AG04450 (cell line): Measurements from ENCODE around the gene SCGB1D1. TPM values are rescaled to one million over a fixed set of nuclear protein-coding genes. Genes with fewer than 3 reads are reported as not detected.

Experiments used
- CTCF ChIA-PET: fragments of 300-600, 350-600 bp; formaldehyde crosslinking; extraction: SDS; loops from one replicate; lab custom pipeline; 2022; ENCODE audit warnings: antibody characterized with exemption, inconsistent platforms; lab: Charles Lee
- POLR2A ChIA-PET: fragments of 350-600 bp; formaldehyde crosslinking; extraction: SDS; loops from one replicate; lab custom pipeline; 2021; ENCODE audit warnings: antibody characterized with exemption, inconsistent platforms; lab: Yijun Ruan, JAX
- DNase-seq: peaks from one replicate; pipeline ENCODE4 v3.0.0-alpha.2; 2011; ENCODE audit warnings: low read depth, low spot score
- H3K27ac ChIP-seq: one replicate; pipeline ENCODE4 v1.5.1; 2012; ENCODE audit warnings: low read depth, low read length, control low read depth
- H3K27me3 ChIP-seq: one replicate; pipeline ENCODE4 v1.6.0; 2012; ENCODE audit warnings: low read length; ENCODE audit not compliant: control insufficient read depth, insufficient read depth
- H3K4me3 ChIP-seq: 2 replicates; pipeline ENCODE4 v1.5.1; 2011; ENCODE audit warnings: mild to moderate bottlenecking, low read depth, low read length, control low read depth
- H3K9me3 ChIP-seq: 2 replicates; pipeline ENCODE4 v1.5.1; 2012; ENCODE audit warnings: low read length; ENCODE audit not compliant: control insufficient read depth, insufficient read depth
- polyA minus RNA-seq: library from RNA; depleted of rRNA, polyadenylated mRNA; stranded (reverse); fragments of >200 nt; gene quantifications from 2 replicates; pipeline ENCODE4 v1.2.3, GENCODE V29; 2011; rRNA and poly(A)+ RNA removed
- polyA plus RNA-seq: library from polyadenylated mRNA; depleted of rRNA; stranded (reverse); fragments of >200 nt; gene quantifications from 2 replicates; pipeline ENCODE4 v1.2.3, GENCODE V29; 2011; rRNA removed
- TF ChIP-seq, protein P1 (sequence below): IDR thresholded peaks from 2 replicates; pipeline ENCODE4 v1.5.1; 2011; ENCODE audit warnings: low read depth, low read length, control low read depth, inconsistent platforms

Gene SCGB1D1, protein sequence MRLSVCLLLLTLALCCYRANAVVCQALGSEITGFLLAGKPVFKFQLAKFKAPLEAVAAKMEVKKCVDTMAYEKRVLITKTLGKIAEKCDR
- not detected in 2 replicates for polyA plus RNA-seq
- polyA minus RNA-seq: not detected in 2 replicates

DNA sequence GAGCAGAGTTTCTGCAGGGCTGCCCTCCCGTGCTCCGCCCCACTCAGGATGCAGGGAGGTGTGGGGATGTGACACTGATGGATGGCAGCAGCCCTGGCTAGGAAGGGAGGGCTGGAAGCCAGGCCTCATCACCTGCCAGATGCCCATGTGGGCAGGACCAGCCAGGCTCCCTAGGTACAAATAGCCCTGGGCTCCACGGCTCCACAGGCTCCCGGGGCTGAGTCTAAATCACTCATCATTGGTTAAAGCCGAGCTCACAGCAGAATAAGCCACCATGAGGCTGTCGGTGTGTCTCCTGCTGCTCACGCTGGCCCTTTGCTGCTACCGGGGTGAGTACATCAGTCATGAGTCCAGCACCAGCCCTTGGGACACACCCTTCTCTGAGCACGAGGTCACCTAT is at the start of gene SCGB1D1:
SCGB1D1 (plus strand) TSS at position 206 of the 400 bp plus-strand sequence; CDS start at position 275, 69 bp downstream.
- TF ChIP-seq, protein P1, sequence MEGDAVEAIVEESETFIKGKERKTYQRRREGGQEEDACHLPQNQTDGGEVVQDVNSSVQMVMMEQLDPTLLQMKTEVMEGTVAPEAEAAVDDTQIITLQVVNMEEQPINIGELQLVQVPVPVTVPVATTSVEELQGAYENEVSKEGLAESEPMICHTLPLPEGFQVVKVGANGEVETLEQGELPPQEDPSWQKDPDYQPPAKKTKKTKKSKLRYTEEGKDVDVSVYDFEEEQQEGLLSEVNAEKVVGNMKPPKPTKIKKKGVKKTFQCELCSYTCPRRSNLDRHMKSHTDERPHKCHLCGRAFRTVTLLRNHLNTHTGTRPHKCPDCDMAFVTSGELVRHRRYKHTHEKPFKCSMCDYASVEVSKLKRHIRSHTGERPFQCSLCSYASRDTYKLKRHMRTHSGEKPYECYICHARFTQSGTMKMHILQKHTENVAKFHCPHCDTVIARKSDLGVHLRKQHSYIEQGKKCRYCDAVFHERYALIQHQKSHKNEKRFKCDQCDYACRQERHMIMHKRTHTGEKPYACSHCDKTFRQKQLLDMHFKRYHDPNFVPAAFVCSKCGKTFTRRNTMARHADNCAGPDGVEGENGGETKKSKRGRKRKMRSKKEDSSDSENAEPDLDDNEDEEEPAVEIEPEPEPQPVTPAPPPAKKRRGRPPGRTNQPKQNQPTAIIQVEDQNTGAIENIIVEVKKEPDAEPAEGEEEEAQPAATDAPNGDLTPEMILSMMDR: no peak
- no peak within 1 kb of the TSS for H3K27ac ChIP-seq
- CTCF ChIA-PET: no interaction called here
- peaks cover 9% of the 10 kb centered on the region for H3K27me3 ChIP-seq
- no peak for DNase-seq
- no peaks in the 10 kb centered on the region for H3K9me3 ChIP-seq
- POLR2A ChIA-PET: no interaction called here
- no peak within 1 kb of the TSS for H3K4me3 ChIP-seq

DNA sequence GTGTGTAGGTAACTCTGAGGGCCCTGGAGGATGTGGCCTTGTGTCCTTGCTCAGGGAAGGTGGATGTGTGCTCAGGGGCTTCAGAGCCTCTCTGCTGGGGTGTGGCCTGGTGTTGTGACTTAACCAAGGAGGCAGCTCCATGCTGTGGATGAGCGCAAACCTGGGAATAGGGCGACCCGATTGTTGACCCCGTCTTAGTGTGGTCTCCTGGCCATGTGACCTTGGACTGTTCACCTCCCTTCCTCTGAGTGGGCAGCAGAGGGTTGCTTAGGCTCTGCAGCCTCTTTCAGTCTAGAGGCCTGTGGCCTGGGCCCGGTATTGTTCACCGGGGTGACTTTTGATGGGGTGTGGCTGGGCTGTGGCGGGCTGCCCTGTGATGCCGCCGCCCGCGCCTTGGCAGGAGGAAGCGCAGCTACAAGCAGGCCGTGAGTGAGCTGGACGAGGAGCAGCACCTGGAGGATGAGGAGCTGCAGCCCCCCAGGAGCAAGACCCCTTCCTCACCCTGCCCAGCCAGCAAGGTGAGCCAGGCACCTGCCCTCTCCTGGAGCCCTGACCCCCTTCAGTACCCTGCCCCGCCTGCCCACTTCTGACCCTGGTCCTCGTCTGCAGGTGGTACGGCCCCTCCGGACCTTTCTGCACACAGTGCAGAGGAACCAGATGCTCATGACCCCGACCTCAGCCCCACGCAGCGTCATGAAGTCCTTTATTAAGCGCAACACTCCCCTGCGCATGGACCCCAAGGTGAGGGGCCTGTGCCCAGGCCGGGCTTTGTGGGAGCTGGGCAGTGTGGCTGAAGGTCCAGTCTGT is 49.5 kb upstream of the SCGB1D1 start:
- CTCF ChIA-PET: interaction anchor here (1.2 kb wide), 1 partner anchor 241 kb away, joined by 4 read pairs; no protein-coding TSS in a partner anchor
- POLR2A ChIA-PET: no interaction called here

DNA sequence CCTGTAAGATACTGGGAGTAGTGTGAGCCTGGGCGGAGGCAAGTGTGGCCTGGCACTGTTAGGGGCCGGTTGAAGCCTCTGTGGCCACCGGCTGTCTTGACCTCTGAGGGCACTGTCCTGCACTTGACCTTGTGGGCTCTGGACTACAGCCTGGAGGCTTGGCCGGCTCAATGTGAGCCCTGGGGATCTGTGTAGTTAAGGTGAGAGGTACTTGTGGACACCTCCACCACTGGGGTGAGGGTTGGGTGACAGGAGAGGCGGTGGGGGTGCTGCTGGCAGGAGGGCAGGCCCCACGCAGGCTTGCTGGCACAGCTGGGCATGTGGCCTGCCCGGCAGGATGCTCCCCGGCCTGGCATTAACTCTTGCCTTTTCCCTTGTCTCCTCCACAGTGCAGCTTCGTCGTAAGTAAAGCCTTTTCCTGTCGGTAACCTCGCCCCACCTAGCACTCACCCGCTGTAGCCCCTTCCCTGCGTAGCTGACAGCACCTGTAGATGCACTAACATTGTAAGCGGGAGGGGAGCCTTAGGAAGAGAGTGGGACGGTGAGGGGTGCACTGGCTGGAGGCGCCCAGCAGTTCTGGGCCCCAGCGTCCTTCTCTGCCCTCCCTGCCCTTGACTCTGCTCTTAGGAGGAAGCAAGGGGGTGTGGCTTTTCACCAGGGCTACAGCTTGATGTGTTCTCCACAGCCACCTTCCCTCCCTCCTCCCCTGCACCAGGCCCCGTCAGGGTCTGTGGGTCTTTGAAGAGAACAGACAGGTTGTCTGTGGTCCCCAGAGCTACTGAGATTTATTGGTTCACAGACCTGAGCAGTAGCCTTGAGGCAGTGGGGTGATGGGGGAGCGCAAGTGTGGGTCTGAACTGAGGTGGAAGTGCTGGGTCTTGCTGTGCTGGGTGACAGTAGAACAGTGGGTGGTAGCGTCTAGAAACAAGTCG is 48.6 kb upstream of the SCGB1D1 start:
- no peak for DNase-seq
- Histone ChIP-seq H3K4me3 (no peak overlapping the region), H3K27ac (no peak overlapping the region), H3K9me3 (no peaks in the 10 kb centered on the region; the same call in 1 of the 2 replicates), H3K27me3 (no peaks in the 10 kb centered on the region)
- TF ChIP-seq, protein P1: no peak
- POLR2A ChIA-PET: no interaction called here
- CTCF ChIA-PET: interaction anchor here (1.0 to 1.2 kb wide), 2 partner anchors 33 to 242 kb away, joined by 4 read pairs; no protein-coding TSS in a partner anchor

More for the DNA sequence above, 49.5 kb upstream of the SCGB1D1 start:
- Histone ChIP-seq H3K27ac (no peak overlapping the region), H3K27me3 (no peaks in the 10 kb centered on the region), H3K9me3 (no peaks in the 10 kb centered on the region; the same call in 1 of the 2 replicates), H3K4me3 (no peak overlapping the region)
- no peak for DNase-seq
- TF ChIP-seq, protein P1: no peak

DNA sequence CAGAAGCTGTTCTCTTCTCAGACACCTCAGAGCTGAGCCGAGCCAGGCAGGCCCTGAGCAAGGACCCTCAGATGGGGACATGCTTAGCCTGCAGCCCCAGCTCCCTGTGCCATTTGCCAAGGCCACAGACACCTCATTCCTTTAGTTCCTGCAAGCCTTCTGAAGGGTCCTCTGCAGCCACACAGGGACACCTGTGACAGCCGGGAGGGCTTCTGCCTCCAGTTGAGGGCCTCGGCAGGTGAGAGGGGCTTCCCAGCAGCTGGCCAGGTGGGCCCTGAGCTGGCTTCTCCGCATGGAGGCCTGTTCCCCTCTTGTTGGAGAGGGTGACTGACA is 48.0 kb upstream of the SCGB1D1 start:
- H3K9me3 ChIP-seq: no peaks in the 10 kb centered on the region; the same call in 1 of the 2 replicates
- H3K4me3 ChIP-seq: no peak overlapping the region
- H3K27me3 ChIP-seq: no peaks in the 10 kb centered on the region
- TF ChIP-seq, protein P1: no peak
- CTCF ChIA-PET: interaction anchor here (1.0 to 1.2 kb wide), 2 partner anchors 34 to 243 kb away, joined by 4 read pairs; no protein-coding TSS in a partner anchor
- H3K27ac ChIP-seq: no peak overlapping the region
- POLR2A ChIA-PET: no interaction called here
- no peak for DNase-seq
